Osteoblast (primary cell): Measurements from ENCODE around the gene STUB1. TPM values are rescaled to one million over a fixed set of nuclear protein-coding genes. Genes with fewer than 3 reads are reported as not detected.

ENCODE experiments used
- DNase-seq: peaks from one replicate; pipeline ENCODE4 v3.0.0; 2011; ENCODE audit warnings: low spot score, mixed read lengths; ENCODE audit not compliant: insufficient read length; ENCODE audit errors: missing footprints
- H2AFZ ChIP-seq: 2 replicates; pipeline ENCODE4 v1.6.0; 2011; ENCODE audit warnings: mild to moderate bottlenecking, low read length
- H3K27ac ChIP-seq: 2 replicates; pipeline ENCODE4 v1.5.1; 2011; ENCODE audit warnings: mild to moderate bottlenecking, low read depth, low read length, moderate library complexity
- H3K27me3 ChIP-seq: 2 replicates; pipeline ENCODE4 v1.6.0; 2012; ENCODE audit warnings: mild to moderate bottlenecking, control low read depth, inconsistent platforms, low read length, moderate library complexity; ENCODE audit not compliant: insufficient read depth
- H3K36me3 ChIP-seq: 2 replicates; pipeline ENCODE4 v1.5.1; 2011; ENCODE audit warnings: mild to moderate bottlenecking, low read length, control low read depth, moderate library complexity; ENCODE audit not compliant: insufficient read depth
- H3K4me1 ChIP-seq: 2 replicates; pipeline ENCODE4 v1.5.1; 2011; ENCODE audit warnings: mild to moderate bottlenecking, low read length, control low read depth, moderate library complexity; ENCODE audit not compliant: insufficient read depth
- H3K4me2 ChIP-seq: 2 replicates; pipeline ENCODE4 v1.6.0; 2011; ENCODE audit warnings: mild to moderate bottlenecking, low read length; ENCODE audit not compliant: insufficient read depth
- H3K4me3 ChIP-seq: fragments of 200-600 bp; sonication (generic); 3 replicates; pipeline ENCODE4 v1.5.1; 2012; ENCODE audit warnings: mild to moderate bottlenecking, low read length, inconsistent platforms; ENCODE audit not compliant: insufficient read depth
- H3K79me2 ChIP-seq: 2 replicates; pipeline ENCODE4 v1.6.0; 2012; ENCODE audit warnings: mild to moderate bottlenecking, low read length, control low read depth, inconsistent platforms; ENCODE audit not compliant: insufficient read depth
- H3K9me3 ChIP-seq: 2 replicates; pipeline ENCODE4 v1.5.1; 2011; ENCODE audit warnings: low read depth, low read length, control low read depth
- H4K20me1 ChIP-seq: 2 replicates; pipeline ENCODE4 v1.6.0; 2012; ENCODE audit warnings: mild to moderate bottlenecking, low read length, control low read depth; ENCODE audit not compliant: insufficient read depth
- CTCF ChIP-seq: IDR thresholded peaks from 2 replicates; pipeline ENCODE4 v1.5.1; 2011; ENCODE audit warnings: mild to moderate bottlenecking, low read depth, low read length, moderate library complexity; ENCODE audit errors: extremely low read depth
- total RNA-seq: library from RNA; depleted of rRNA; stranded (reverse); fragments of >200 nt; gene quantifications from 2 replicates; pipeline ENCODE4 v1.2.3, GENCODE V29; 2012

The STUB1 gene
- total RNA-seq, 1 donor, result 102 TPM

GRCh38 chr16:692356-693108 lies 12.3 kb downstream of the STUB1 start:
- no peak for TF ChIP-seq CTCF

GRCh38 chr16:693364-693763 lies 13.2 kb downstream of the STUB1 start:
- no peak for TF ChIP-seq CTCF
- DNase-seq, result no peak
- Histone ChIP-seq H2AFZ (no peak overlapping the region), H3K4me3 (no peak overlapping the region), H3K27me3 (peaks cover 43% of the 10 kb centered on the region), H3K4me2 (no peak overlapping the region), H3K36me3 (no peaks in the 10 kb centered on the region), H3K79me2 (peaks cover 15% of the 10 kb centered on the region), H3K4me1 (peaks cover 6% of the 10 kb centered on the region), H4K20me1 (peaks cover 5% of the 10 kb centered on the region), H3K9me3 (no peaks in the 10 kb centered on the region), H3K27ac (no peak overlapping the region)

More at GRCh38 chr16:692356-693108, 12.3 kb downstream of the STUB1 start:
- peaks cover under 1% of the 10 kb centered on the region for H3K36me3 ChIP-seq
- H3K9me3 ChIP-seq, result no peaks in the 10 kb centered on the region
- H3K4me1 ChIP-seq, result peaks cover 6% of the 10 kb centered on the region
- DNase-seq, result no peak
- peaks cover 43% of the 10 kb centered on the region for H3K27me3 ChIP-seq
- H4K20me1 ChIP-seq, result peaks cover 5% of the 10 kb centered on the region
- no peak overlapping the region for H2AFZ ChIP-seq
- no peak overlapping the region for H3K27ac ChIP-seq
- no peak overlapping the region for H3K4me3 ChIP-seq
- H3K4me2 ChIP-seq, result no peak overlapping the region
- peaks cover 15% of the 10 kb centered on the region for H3K79me2 ChIP-seq

- Histone ChIP-seq H3K27ac (no peak overlapping the region), H2AFZ (no peak overlapping the region), H3K36me3 (no peaks in the 10 kb centered on the region), H3K27me3 (peaks cover 43% of the 10 kb centered on the region), H4K20me1 (peaks cover 5% of the 10 kb centered on the region), H3K79me2 (peaks cover 12% of the 10 kb centered on the region), H3K4me3 (no peak overlapping the region), H3K4me2 (no peak overlapping the region), H3K9me3 (no peaks in the 10 kb centered on the region), H3K4me1 (peaks cover 6% of the 10 kb centered on the region)
- DNase-seq, result no peak
- TF ChIP-seq CTCF, result no peak
Measured at GRCh38 chr16:693766-694165, 13.6 kb downstream of the STUB1 start.

- H3K36me3 ChIP-seq, result no peaks in the 10 kb centered on the region
- no peaks in the 10 kb centered on the region for H3K9me3 ChIP-seq
- no peak overlapping the region for H3K27ac ChIP-seq
- DNase-seq, result no peak
- H3K4me1 ChIP-seq, result peaks cover 6% of the 10 kb centered on the region
- peaks cover 7% of the 10 kb centered on the region for H3K79me2 ChIP-seq
- peaks cover 48% of the 10 kb centered on the region for H3K27me3 ChIP-seq
- H3K4me3 ChIP-seq, result no peak overlapping the region
- TF ChIP-seq CTCF, result no peak
- H4K20me1 ChIP-seq, result peaks cover 5% of the 10 kb centered on the region
- H2AFZ ChIP-seq, result no peak overlapping the region
- H3K4me2 ChIP-seq, result no peak overlapping the region
Measured at GRCh38 chr16:694187-694862, 14.1 kb downstream of the STUB1 start.
